D341Med (cell line): ENCODE measurements around the gene WAC.
"Not testable (repeated sequence)": the region's sequence is repeated elsewhere in the genome, so short reads cannot be mapped to it uniquely, and the experiment has no call there.

Experiments
- DNase-seq: peaks from one replicate; pipeline ENCODE4 v3.0.0; 2012; ENCODE audit warnings: low spot score

Gene WAC, protein sequence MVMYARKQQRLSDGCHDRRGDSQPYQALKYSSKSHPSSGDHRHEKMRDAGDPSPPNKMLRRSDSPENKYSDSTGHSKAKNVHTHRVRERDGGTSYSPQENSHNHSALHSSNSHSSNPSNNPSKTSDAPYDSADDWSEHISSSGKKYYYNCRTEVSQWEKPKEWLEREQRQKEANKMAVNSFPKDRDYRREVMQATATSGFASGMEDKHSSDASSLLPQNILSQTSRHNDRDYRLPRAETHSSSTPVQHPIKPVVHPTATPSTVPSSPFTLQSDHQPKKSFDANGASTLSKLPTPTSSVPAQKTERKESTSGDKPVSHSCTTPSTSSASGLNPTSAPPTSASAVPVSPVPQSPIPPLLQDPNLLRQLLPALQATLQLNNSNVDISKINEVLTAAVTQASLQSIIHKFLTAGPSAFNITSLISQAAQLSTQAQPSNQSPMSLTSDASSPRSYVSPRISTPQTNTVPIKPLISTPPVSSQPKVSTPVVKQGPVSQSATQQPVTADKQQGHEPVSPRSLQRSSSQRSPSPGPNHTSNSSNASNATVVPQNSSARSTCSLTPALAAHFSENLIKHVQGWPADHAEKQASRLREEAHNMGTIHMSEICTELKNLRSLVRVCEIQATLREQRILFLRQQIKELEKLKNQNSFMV

GRCh38 chr10:28532337-28533185, at the start of gene WAC:
WAC (plus strand) TSS chr10:28533118; CDS start chr10:28533580, 462 bp downstream.
- peak; percentile 96 for DNase-seq

- no peak for DNase-seq
Observed at GRCh38 chr10:28489206-28489605, 43.7 kb upstream of the WAC start.

DNA sequence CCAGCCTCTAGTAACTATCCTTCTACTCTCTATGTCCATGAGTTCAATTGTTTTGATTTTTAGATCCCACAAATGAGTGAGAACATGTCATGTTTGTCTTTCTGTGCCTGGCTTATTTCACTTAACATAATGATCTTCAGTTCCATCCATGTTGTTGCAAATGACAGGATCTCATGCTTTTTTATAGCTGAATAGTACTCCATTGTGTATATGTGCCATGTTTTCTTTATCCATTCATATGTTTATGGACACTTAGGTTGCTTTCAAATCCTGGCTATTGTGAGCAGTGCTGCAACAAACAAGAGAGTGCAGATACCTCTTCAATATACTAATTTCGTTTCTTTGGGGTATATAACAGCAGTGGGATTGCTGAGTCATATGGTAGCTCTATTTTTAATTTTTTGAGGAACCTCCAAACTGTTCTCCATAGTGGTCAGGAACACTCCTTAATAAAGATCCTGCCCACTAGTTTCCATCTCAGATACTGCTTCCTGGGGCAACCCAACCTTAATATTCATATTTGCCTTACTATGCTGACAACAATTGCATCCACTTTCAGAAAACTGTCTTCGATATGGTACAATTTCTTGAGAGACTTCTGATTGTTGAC, 42.6 kb upstream of the WAC start:
- not testable (repeated sequence) for DNase-seq

- DNase-seq = no peak
Observed at GRCh38 chr10:28492116-28492920, 40.6 kb upstream of the WAC start.

DNA sequence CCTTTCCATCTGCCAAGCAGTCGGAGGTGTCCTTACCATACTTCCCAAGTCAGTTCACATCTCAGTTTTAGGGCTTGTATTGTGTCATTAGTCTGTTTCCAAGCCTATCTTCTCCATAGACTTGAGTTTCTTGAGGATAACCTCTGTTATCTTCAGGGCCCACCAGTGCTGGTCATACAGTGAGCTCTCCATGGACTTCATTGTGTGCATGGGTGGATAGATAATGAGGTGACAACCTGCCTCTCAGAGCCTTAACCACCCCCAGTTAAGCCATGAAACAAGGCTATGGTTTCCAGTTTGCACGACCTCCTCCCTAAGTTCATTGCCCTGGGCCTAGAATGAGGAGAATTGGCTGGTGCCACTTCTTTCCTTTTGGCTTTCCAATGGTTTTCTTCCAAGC, 38.5 kb upstream of the WAC start:
- no peak for DNase-seq

DNA sequence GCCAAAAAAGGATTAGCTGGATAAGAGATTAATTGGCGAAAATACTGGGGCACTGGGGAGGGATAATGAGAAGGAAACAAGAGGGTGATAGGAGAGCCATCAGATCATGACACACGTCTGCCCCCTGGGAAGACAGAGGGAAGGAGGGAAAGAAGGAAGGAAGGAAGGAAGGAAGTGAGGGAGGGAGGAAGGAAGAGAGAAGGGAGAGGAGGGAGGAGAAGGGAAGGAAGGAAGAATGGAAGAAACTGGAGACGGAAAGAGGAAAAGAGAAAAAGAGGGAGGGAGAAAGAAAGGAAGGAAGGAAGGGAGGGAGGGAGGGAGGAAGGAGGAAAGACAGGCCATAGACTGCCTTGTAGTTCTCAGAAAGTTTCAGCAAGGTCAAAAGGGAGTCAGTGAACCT, 37.8 kb upstream of the WAC start:
- DNase-seq = no peak

DNA sequence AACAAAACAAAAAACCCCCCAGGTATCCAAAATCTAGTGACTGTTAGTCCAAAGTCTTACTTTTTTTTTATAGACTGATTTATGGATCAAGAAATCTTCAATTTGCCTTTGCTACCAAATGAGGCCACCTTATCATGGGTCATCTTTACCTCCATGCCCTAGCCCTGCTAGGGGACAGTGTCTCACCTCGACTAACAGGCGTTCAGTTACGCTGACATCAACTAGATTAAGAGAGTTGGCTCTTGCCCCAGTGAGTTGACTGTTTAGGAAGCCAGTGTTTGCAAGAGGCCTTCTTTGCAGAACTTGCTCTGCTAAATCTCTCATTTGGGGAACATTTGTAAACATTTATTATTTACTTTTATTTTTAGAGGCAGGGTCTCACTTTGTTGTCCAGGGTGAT, 36.9 kb upstream of the WAC start:
- no peak for DNase-seq

DNA sequence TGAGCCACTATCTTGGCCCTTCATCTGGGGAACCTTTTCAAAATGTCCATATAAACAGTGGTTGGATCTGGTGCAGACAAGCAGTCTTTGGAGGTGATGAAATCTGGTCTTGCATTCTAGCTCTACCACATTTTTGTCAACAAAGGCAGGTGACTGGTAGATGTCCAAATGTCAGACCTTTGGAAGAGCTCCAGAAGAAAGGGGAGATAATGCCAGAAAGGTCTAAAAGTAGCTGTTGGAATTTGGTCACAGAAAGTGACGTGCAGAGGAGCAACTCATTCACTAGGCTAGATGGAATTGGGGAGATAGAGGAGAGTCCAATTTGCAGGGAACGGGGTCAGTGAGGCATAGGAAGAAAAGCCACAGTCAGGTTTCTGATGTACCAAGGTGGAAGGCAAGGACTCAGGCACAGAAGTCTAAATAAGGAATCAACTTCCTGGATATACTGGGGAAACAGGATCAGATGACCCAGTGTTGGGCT, 36.4 kb upstream of the WAC start:
- DNase-seq = no peak

- no peak for DNase-seq
Observed at GRCh38 chr10:28497313-28498126, 35.4 kb upstream of the WAC start.

- not testable (repeated sequence) for DNase-seq
Observed at GRCh38 chr10:28500203-28500602, 32.7 kb upstream of the WAC start.

DNA sequence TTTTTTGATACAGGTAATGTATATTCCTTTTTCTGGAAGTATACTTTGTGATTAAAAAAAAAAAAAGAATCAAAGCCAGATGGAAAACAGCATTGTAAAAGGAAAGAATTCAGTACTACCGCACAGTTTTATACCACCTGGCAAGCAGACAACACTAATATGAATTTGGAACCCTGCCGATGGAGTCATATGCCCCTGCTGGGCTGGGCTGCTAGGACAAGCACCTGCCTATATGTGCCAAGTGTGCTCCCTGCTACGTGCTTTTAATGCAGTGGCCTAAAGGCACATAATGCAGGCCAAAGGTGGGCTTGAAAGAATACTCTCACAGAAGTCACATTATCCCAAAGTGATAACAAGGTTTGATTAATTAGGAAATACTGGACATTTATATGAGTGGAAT, 29.8 kb upstream of the WAC start:
- DNase-seq = peak; percentile 51

- no peak for DNase-seq
Observed at GRCh38 chr10:28505359-28505959, 27.5 kb upstream of the WAC start.

GRCh38 chr10:28508304-28508925, 24.5 kb upstream of the WAC start:
- DNase-seq = no peak

DNA sequence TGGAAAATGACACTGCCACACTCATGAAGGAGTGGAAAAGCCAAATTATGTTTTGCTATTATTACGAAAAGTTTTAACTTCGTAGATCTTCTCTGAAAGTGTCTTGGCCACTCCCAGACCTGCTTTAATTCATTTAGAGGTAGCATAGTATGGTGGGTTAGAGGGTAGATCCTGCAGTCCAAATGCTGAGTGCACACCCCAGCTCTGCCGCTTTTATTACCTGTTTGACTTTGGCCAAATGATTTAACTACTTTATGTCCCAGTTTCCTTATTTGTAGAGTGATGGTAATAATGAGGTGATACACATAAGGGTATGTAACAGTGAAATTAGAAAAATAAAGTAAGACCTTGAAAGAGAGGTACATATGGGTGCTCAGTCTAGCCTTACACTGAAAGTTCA, 23.6 kb upstream of the WAC start:
- no peak for DNase-seq

- no peak for DNase-seq
Observed at GRCh38 chr10:28514648-28515047, 18.3 kb upstream of the WAC start.

GRCh38 chr10:28520346-28520745, 12.6 kb upstream of the WAC start:
- no peak for DNase-seq

DNA sequence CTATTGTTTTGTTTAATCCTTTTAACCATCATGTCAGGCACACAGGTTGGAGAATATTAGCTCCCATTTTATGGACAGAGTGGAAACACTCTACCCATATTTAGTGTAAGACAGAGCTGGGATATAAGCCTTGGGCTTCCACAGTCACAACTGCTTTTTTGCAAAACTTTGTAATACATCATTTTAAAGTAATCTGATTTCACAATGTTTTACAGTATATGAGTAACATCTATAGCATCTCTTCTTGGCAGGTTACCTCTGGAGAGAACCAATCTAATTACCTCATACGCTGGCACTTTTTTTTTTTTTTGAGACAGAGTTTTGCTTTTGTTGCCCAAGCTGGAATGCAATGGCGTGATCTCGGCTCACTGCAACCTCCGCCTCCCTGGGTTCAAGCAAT, 12.1 kb upstream of the WAC start:
- DNase-seq = not testable (repeated sequence)

DNA sequence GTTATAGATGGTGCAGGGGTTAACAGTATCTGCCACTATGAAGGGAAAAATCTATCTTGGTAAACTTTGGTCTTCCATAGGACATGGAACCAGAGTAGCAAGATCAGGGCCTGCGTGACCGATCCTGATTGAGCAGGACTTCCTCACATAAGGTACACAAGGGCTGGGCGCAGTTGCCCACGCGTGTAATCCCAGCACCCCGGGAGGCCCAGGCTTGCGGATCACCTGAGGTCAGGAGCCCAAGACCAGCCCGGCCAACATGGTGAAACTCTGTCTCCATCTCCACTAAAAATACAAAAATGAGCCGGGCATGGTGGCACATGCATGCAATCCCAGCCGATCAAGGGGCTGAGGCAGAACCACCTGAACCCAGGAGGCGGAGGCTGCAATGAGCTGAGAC, 11.0 kb upstream of the WAC start:
- not testable (repeated sequence) for DNase-seq

- no peak for DNase-seq
Observed at GRCh38 chr10:28523725-28524252, 9.1 kb upstream of the WAC start.
